KBM-7 (cell line): ENCODE results near the gene TMEM121.

Experiments
- DNase-seq: peaks from one replicate; pipeline ENCODE4 v3.0.0-alpha.2; 2015
- in situ Hi-C: fragments of 300-500 bp; cut with MboI; formaldehyde crosslinking; loops from 2 replicates; pipeline ENCODE4 v1.14.3; 2020; ENCODE audit warnings: low sequenced_read_pairs, low pct_unique_long_range_greater_than_20kb, mixed read lengths

TMEM121 gene

DNA sequence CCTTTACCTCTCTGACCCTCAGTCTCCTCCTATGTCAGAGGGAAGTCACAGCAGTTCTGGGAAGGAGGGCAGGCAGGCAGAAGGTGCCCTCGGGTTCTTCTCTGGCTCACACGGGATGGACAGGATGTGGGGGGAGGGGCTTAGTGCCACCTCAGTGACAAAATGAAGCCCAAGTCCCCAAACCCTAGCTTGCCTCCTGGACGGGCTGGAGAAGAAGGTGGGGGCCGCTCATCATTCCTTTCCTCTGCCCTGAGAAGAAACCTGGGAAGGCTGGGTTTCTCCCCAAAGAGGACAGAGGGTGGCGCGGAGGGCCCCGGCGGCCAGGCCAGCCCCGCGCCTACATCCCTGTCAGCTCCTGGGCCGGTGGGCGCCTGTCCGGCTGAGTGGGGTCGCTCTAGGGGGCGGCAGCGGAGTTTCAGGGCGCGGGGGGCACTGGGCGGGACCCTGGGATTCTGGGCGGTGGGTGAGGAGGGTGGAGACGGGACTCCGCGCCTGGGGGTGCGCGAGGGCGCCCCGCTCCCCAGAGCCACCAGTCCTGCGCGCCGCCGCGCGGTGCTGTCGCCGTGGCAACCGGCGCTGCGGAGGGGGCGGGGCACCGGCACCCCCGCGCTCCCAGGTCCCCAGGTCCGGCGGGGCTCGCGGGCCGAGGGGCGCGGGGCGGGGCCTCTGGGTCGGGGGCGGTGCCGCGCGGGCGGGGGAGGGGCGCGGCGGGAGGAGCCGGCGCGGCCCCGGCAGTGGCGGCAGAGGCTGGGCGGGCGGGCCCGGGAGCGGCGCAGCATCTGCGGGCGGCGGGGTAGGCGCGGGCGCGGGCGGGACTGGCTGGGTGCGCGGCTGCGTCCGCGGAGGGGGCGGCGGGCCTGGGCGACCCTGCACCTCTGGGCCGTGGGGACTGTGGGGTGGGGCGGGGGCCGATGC is at the start of gene TMEM121:
Gene TMEM121, plus strand, starts transcription at position 723 of the 915 bp plus-strand sequence. CDS start 2,252 bp downstream, outside the sequence.
- in situ Hi-C loops, result no loop called here
- peak; percentile 39 for DNase-seq

GRCh38 chr14:105476831-105477659 is 49.3 kb upstream of the TMEM121 start:
- no peak for DNase-seq
- in situ Hi-C loops, result no loop called here

DNA sequence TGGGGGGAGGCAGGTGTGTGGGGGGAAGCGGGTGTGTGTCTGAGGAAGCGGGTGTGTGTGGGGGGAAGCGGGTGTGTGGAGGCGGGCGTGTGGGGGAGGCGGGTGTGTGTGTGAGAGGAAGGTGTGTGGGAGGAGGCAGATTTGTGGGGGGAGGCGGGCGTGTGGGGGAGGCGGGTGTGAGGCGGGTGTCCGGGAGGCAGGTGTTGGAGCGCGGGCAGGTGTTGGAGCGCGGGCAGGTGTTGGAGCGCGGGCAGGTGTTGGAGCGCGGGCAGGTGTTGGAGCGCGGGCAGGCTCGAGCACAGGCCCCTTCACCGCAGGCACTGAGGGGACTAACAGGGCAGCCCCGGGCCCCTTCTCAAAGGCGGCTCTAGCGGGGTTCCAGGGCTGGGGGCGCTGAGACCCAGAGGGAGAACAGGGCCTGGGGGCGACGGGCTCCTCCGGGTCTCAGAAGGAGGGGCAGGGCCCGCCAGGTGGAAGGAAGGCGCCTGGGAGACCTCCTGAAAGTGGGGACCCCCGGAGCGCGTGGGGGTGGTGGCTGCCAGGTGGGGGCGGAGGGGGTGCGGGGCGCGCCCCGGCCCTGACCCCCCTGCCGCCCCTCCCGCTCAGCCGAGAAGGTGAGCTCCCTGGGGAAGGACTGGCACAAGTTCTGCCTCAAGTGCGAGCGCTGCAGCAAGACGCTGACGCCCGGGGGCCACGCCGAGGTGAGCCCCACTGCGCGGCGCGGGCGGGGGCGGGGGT is 48.6 kb upstream of the TMEM121 start:
- DNase-seq, result no peak
- in situ Hi-C loops, result no loop called here

DNA sequence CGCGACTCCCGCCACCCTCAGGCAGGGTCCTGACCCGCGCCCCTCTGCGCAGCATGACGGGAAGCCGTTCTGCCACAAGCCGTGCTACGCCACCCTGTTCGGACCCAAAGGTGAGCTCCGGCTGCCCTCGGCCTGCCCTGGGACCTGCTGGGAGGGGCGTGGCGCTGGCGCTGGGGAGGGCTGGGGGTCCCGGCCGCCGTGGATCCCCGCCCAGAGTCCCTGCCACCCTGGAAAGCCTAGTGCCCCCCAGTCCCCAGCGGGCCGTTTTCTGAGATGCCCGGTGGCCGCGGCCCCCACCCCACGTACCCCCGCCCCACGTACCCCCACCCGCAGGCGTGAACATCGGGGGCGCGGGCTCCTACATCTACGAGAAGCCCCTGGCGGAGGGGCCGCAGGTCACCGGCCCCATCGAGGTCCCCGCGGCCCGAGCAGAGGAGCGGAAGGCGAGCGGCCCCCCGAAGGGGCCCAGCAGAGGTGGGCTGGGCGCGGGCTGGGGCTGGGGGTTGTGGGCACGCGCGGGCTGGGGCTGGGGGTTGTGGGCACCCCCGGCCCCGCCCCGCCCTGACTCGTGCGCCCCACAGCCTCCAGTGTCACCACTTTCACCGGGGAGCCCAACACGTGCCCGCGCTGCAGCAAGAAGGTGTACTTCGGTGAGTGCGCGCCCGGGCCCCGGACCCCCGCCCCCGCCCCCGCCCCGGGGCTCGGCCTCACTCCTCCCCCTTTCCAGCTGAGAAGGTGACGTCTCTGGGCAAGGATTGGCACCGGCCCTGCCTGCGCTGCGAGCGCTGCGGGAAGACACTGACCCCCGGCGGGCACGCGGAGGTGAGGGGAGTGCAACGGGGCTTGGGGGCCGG is 47.8 kb upstream of the TMEM121 start:
- DNase-seq, result no peak

GRCh38 chr14:105479431-105480158 is 46.8 kb upstream of the TMEM121 start:
- DNase-seq, result no peak
- in situ Hi-C loops, result no loop called here

More for the DNA sequence above, 47.8 kb upstream of the TMEM121 start:
- in situ Hi-C loops, result no loop called here

DNA sequence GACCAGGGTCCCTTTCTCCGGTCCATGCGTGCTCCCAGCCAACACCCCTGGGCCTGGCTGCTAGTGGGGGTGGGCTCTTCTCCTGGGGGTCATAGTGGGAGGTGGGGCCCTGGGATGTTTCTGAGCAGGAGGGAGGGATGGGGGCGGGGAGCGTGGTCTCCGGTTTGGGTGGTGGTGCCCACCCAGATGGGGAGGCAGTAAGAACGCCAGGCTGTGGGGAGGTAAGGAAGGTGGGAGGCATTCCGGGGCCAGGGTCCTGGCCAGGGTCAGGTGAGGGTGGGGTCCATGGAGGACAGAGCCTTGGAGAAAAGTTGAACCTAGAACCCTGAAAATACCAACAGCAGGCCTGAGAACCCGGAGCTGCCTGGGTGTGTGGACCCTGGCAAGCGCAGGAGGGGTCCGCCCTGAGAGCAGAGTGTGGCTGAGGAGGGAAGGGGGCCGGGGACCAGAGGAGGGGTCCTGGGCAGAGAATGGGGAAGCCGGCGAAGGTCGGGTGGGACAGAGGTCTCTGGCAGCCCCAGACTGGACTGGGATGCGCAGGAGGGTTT is 46.1 kb upstream of the TMEM121 start:
- in situ Hi-C loops, result no loop called here
- no peak for DNase-seq

GRCh38 chr14:105480807-105481801 is 45.3 kb upstream of the TMEM121 start:
- peak; percentile 93 for DNase-seq
- in situ Hi-C loops, result no loop called here

- in situ Hi-C loops, result no loop called here
- DNase-seq, result peak; percentile 95
These were observed 44.4 kb upstream of the TMEM121 start for GRCh38 chr14:105481886-105482457.

DNA sequence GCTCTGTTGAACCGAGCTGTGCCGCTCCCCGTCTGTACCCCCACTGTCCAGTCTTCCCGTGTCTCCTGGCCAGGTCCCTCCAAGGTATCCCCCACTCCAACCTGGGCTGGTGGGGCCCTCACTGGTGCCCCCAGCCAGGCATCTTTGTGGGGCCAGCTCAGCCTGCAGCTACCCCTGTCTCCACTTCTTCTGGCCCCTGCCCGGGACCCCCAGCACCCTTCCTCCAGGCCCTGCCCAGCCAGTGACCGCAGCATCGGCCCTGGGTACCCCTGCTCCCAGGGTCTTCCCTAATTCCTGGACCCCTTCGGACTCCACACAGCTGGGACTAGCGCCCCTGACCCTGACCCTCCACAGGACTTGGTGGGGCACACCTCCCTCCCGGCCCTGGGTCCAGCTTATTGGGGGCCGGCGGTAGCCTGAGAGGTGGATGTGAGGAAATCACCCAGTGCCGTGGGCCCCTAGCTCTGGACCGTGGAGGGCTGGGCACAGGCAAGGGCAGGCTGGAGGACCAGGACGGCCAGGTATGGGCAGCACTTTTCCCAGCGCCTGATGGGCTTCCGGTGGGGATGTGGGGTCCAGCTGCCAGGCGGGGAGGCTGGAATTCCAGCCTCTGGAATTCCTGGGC is 43.8 kb upstream of the TMEM121 start:
- no peak for DNase-seq
- in situ Hi-C loops, result no loop called here

DNA sequence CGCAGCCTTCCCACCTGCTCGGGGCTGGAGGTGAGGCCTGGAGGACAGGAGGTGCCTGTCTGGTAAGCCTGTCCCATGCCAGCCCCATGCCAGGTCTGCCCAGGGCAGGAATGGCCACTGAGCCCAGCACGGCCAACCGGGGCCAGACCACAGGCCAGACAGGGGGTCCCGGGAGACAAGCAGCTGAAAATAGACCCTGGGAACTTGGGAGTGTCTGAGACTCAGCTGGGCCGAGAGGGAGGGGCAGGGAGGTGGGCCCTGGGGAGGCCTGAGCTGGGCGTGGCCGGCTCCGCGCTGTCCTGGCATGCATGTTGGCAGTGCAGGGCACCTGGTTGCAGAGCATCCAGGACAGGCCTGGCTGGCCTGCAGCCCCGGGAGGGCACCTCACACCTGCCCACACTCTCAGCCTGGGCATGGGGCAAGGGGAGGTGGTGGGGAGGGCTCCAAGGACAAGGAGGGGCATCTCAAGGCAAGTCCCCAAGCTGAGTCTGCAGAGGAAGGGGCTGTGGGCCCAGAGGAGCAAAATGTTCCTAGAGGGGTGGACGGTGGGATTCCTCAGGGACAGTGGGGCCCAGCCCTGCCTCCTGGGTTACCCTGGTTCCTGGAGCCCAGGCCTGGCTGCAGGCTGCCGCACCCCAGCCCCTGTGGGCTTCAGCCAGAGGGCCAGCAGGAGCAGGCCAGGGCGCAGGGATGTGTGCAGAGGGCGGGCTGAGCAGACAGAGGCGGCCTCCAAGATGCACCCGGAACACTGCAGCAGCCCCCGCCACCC is 42.9 kb upstream of the TMEM121 start:
- in situ Hi-C loops, result no loop called here
- DNase-seq, result no peak

GRCh38 chr14:105484069-105484996 is 42.0 kb upstream of the TMEM121 start:
- in situ Hi-C loops, result no loop called here
- DNase-seq, result no peak

- no peak for DNase-seq
- in situ Hi-C loops, result no loop called here
These were observed 41.4 kb upstream of the TMEM121 start for GRCh38 chr14:105484997-105485393.

- in situ Hi-C loops, result no loop called here
- peak; percentile 46 for DNase-seq
These were observed 40.6 kb upstream of the TMEM121 start for GRCh38 chr14:105485739-105486162.
